Neural progenitor cell (in vitro differentiated cells): Measurements from ENCODE around the gene TBX20.
"Not testable (repeated sequence)": the region's sequence is repeated elsewhere in the genome, so short reads cannot be mapped to it uniquely, and the experiment has no call there.

Source experiments
- CTCF ChIP-seq: fragments of 200-600 bp; sonication (generic); IDR thresholded peaks from 2 replicates; pipeline ENCODE4 v1.5.1; 2017; ENCODE audit warnings: antibody characterized with exemption, mild to moderate bottlenecking
- EZH2phosphoT487 ChIP-seq: fragments of 200-600 bp; sonication (generic); IDR thresholded peaks from 2 replicates; pipeline ENCODE4 v1.6.1; 2017; ENCODE audit warnings: antibody characterized with exemption

GRCh38 chr7:35161059-35161740, 92.7 kb downstream of the TBX20 start:
- not testable (repeated sequence) for TF ChIP-seq CTCF, EZH2phosphoT487
